Measurements from ENCODE around the gene SESN1.

DNA sequence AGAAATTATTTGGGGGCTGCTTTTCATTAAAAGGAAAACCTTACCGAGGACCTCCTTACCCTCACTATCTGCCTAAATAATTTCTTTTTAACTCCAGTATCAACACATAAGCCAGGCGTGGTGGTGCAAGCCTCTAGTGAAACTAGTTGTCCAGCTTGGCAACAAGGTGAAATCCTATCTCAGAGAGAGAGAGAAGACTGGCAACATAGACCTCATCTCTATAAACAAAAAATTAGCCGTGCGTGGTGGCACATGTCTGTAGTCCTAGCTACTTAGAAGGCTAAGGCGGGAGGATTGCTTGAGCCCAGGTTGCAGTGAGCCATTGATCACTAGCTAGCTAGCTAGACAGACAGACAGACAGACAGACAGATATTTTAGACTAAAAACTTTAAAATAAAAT lies 153.9 kb downstream of the SESN1 start:
- TF ChIP-seq, protein P1, sequence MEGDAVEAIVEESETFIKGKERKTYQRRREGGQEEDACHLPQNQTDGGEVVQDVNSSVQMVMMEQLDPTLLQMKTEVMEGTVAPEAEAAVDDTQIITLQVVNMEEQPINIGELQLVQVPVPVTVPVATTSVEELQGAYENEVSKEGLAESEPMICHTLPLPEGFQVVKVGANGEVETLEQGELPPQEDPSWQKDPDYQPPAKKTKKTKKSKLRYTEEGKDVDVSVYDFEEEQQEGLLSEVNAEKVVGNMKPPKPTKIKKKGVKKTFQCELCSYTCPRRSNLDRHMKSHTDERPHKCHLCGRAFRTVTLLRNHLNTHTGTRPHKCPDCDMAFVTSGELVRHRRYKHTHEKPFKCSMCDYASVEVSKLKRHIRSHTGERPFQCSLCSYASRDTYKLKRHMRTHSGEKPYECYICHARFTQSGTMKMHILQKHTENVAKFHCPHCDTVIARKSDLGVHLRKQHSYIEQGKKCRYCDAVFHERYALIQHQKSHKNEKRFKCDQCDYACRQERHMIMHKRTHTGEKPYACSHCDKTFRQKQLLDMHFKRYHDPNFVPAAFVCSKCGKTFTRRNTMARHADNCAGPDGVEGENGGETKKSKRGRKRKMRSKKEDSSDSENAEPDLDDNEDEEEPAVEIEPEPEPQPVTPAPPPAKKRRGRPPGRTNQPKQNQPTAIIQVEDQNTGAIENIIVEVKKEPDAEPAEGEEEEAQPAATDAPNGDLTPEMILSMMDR (conservative IDR thresholded peaks at IDR 0.05; ENCODE audit: low read length), result no peak
- no peak for TF ChIP-seq EZH2phosphoT487 (IDR thresholded peaks at IDR 0.05; ENCODE audit: borderline replicate concordance, low read depth, low read length)

All from OCI-LY7 (cell line).